B cell (primary cell): ENCODE results near the gene REL.

Source experiments
- CTCF ChIP-seq: fragments of 200-600 bp; IDR thresholded peaks from one replicate; pipeline ENCODE4 v1.8.0; 2022; ENCODE audit warnings: antibody characterized with exemption, mild to moderate bottlenecking
- EZH2 ChIP-seq: IDR thresholded peaks from 2 replicates; pipeline ENCODE4 v1.6.1; 2012; ENCODE audit warnings: borderline replicate concordance, low read depth, mild to moderate bottlenecking, moderate library complexity, low read length; ENCODE audit not compliant: insufficient read depth, poor library complexity, severe bottlenecking

- TF ChIP-seq CTCF = no peak
- TF ChIP-seq EZH2 = no peak
These were observed 44.8 kb downstream of the REL start for GRCh38 chr2:60925994-60926740.
